H1 (cell line): ENCODE data around the gene WNK2. TPM values are rescaled to one million over a fixed set of nuclear protein-coding genes. Genes with fewer than 3 reads are reported as not detected.

Experiments
- RXRA ChIP-seq: IDR thresholded peaks from 2 replicates; pipeline ENCODE4 v1.6.1; 2011; ENCODE audit warnings: low read depth, mild to moderate bottlenecking, low read length, moderate library complexity; ENCODE audit not compliant: insufficient read depth
- SUZ12 ChIP-seq: fragments of 200-600 bp; sonication (generic); IDR thresholded peaks from 2 replicates; pipeline ENCODE4 v1.6.1; 2012; ENCODE audit warnings: mild to moderate bottlenecking, inconsistent platforms, low read length, moderate library complexity, mixed read lengths
- polyA plus RNA-seq, 7 experiments: library from polyadenylated mRNA; depleted of rRNA in 3 of 7; stranded (reverse) in 5 of 7; unstranded in 2 of 7; fragments of >200 nt in 5 of 7; fragments of 200-250 nt in 2 of 7; gene quantifications; 1 replicate in 5 of 7; 2 replicates in 1 of 7; 4 replicates in 1 of 7; pipeline versions ENCODE4 v1.2.1 to v1.2.3, GENCODE V29; 2011 to 2013; ENCODE audit warnings: missing spikeins in 2 of 7, mixed read lengths in 2 of 7
- total RNA-seq: library from RNA; stranded (reverse); fragmentation: NEBNext Ultra II Directional; extraction: Animal tissue kit (Norgen Biotek cat#: 25700); gene quantifications from 2 replicates; pipeline ENCODE4 v1.2.1, GENCODE V29; 2021

Gene WNK2
- total and polyA plus RNA-seq, 2 of the 8 experiments (the other 6 are each of a cell fraction or from before 2014, with no cell fraction given): 12.0 to 87.2 TPM

DNA sequence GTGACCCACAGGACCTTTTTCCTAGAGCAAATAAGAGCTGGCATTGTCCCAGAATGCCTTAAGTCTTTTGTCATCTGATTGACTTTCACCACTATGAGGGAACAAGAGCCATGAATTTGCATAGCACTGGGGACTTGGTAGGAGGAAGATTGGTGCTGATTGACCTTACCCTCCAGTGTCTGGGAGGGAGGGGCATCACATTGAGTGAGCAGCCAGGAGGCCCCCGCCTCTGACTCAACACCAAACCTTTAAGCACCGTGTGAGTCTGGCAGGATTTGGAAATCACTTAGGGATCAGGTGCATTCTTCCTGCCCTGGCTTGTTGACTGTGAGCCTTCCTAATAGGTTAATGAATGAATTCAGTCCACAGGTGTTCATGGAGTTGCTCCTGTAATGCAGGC lies 40.7 kb downstream of the WNK2 start (continued):
- TF ChIP-seq RXRA: no peak
- no peak for TF ChIP-seq SUZ12
